ENCODE results near the gene MYL4. TPM values are rescaled to one million over a fixed set of nuclear protein-coding genes. Genes with fewer than 3 reads are reported as not detected.
"Not testable (repeated sequence)": the region's sequence is repeated elsewhere in the genome, so short reads cannot be mapped to it uniquely, and the experiment has no call there.

MYL4 gene
- total RNA-seq, 1 donor from 2014 or later: 0.86 TPM

GRCh38 chr17:47267354-47267828 is 58.2 kb downstream of the MYL4 start:
- DNase-seq (ENCODE audit: low spot score, unreplicated experiment): no peak
- H3K36me3 Mint-ChIP-seq (ENCODE audit: insufficient read depth): peaks cover 2% of the 10 kb centered on the region
- no peak for TF ChIP-seq CTCF (IDR thresholded peaks at IDR 0.05; ENCODE audit: unreplicated experiment)
- no peaks in the 10 kb centered on the region for H3K4me1 Mint-ChIP-seq (ENCODE audit: low read depth)
- H3K4me3 Mint-ChIP-seq (ENCODE audit: low read depth): no peak overlapping the region
- H3K27me3 Mint-ChIP-seq: no peaks in the 10 kb centered on the region
- H3K9me3 Mint-ChIP-seq (ENCODE audit: low read depth): peaks cover 5% of the 10 kb centered on the region
- H3K27ac Mint-ChIP-seq: no peak overlapping the region

GRCh38 chr17:47268964-47269363 is 59.8 kb downstream of the MYL4 start:
- not testable (repeated sequence) for H3K4me1 Mint-ChIP-seq (ENCODE audit: low read depth)

DNA sequence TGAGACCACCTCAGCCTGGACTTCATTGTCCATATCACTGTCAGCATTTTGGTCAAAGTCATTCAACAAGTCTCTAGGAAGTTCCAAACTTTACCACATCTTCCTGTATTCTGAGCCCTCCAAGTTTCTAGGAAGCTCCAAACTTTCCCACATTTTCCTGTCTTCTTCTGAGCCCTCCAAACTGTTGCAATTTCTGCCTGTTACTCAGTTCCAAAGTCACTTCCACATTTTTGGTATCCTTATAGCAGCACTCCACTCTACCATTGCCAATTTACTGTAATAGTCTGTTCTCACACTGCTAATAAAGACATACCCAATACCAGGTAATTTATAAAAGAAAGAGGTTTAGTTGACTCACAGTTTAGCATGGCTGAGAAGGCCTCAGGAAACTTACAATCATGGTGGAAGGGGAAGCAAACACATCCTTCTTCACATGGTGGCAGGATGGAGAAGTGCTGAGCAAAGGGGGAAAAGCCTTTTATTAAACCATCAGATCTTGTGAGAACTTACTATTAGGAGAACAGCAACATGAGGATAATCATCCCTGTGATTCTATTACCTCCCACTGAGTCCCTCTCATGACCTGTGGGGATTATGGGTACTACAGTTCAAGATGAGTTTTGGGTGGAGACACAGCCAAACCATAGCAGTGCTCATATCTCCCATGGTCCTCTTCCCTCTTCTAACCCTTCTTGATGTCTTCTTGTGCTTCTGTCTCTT is 60.6 kb downstream of the MYL4 start:
- H3K9me3 Mint-ChIP-seq (ENCODE audit: low read depth); H3K27ac Mint-ChIP-seq; H3K4me3 Mint-ChIP-seq (ENCODE audit: low read depth); H3K4me1 Mint-ChIP-seq (ENCODE audit: low read depth); DNase-seq (ENCODE audit: low spot score, unreplicated experiment); H3K36me3 Mint-ChIP-seq (ENCODE audit: insufficient read depth); H3K27me3 Mint-ChIP-seq: not testable (repeated sequence)

More at GRCh38 chr17:47268964-47269363, 59.8 kb downstream of the MYL4 start:
- H3K27ac Mint-ChIP-seq; H3K36me3 Mint-ChIP-seq (ENCODE audit: insufficient read depth); DNase-seq (ENCODE audit: low spot score, unreplicated experiment); H3K27me3 Mint-ChIP-seq; H3K4me3 Mint-ChIP-seq (ENCODE audit: low read depth); H3K9me3 Mint-ChIP-seq (ENCODE audit: low read depth): not testable (repeated sequence)

DNA sequence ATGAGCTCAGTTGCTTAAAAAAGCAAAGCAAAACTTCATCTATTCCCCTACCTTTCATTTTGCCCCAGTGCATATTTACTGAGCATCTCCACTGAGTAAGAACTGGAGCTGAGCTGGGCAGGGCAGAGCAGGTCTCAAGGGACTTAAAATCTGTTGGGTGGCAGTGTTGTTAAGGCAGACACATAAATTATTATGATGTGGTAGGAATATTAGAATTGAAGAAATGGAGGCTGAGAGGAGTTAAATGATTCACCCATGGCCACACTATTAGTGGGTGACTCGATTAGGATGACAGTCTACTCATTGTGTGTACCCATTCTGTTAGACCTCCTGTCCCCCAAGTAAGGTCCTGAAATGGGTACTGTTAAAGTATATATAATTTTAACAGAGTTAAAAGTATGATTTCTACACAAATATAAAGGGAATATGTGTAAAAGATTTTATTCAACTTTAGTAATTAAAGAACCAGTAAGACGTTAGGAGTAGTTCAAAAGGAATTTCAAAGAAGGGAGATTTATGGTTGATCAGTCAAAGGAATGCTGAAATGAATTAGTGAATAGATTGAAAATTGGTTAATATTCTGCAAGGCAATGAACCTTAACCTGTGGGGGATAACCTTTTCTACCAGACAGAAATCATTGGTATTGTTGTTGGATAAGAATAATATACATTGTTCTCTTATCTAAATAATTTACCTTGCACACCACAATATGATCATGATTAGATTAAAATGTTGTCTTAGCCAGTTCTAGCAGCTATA is 62.0 kb downstream of the MYL4 start:
- H3K27me3 Mint-ChIP-seq: peaks cover 6% of the 10 kb centered on the region
- H3K36me3 Mint-ChIP-seq (ENCODE audit: insufficient read depth): peaks cover 2% of the 10 kb centered on the region
- peaks cover 5% of the 10 kb centered on the region for H3K9me3 Mint-ChIP-seq (ENCODE audit: low read depth)
- no peak for TF ChIP-seq CTCF (IDR thresholded peaks at IDR 0.05; ENCODE audit: unreplicated experiment)
- no peak for DNase-seq (ENCODE audit: low spot score, unreplicated experiment)
- peaks cover 7% of the 10 kb centered on the region for H3K4me1 Mint-ChIP-seq (ENCODE audit: low read depth)
- no peak overlapping the region for H3K27ac Mint-ChIP-seq
- no peak overlapping the region for H3K4me3 Mint-ChIP-seq (ENCODE audit: low read depth)

- peaks cover 14% of the 10 kb centered on the region for H3K4me1 Mint-ChIP-seq (ENCODE audit: low read depth)
- no peak overlapping the region for H3K4me3 Mint-ChIP-seq (ENCODE audit: low read depth)
- TF ChIP-seq CTCF (IDR thresholded peaks at IDR 0.05; ENCODE audit: unreplicated experiment): no peak
- H3K27me3 Mint-ChIP-seq: peaks cover 6% of the 10 kb centered on the region
- H3K36me3 Mint-ChIP-seq (ENCODE audit: insufficient read depth): peaks cover 2% of the 10 kb centered on the region
- H3K9me3 Mint-ChIP-seq (ENCODE audit: low read depth): peaks cover 5% of the 10 kb centered on the region
- DNase-seq (ENCODE audit: low spot score, unreplicated experiment): no peak
- H3K27ac Mint-ChIP-seq: no peak overlapping the region
Observed at GRCh38 chr17:47272491-47272890, 63.3 kb downstream of the MYL4 start.

- no peak overlapping the region for H3K4me3 Mint-ChIP-seq (ENCODE audit: low read depth)
- no peak for TF ChIP-seq CTCF (IDR thresholded peaks at IDR 0.05; ENCODE audit: unreplicated experiment)
- H3K4me1 Mint-ChIP-seq (ENCODE audit: low read depth): peaks cover 14% of the 10 kb centered on the region
- no peak for DNase-seq (ENCODE audit: low spot score, unreplicated experiment)
- peaks cover 5% of the 10 kb centered on the region for H3K9me3 Mint-ChIP-seq (ENCODE audit: low read depth)
- no peak overlapping the region for H3K27ac Mint-ChIP-seq
- H3K27me3 Mint-ChIP-seq: peaks cover 6% of the 10 kb centered on the region
- H3K36me3 Mint-ChIP-seq (ENCODE audit: insufficient read depth): peaks cover 2% of the 10 kb centered on the region
Observed at GRCh38 chr17:47273245-47273644, 64.1 kb downstream of the MYL4 start.

Other genes with a start within 250 kb of the MYL4 start
- not detected in 2 replicates for gene RPRML, start 230.1 kb upstream of the MYL4 start, total RNA-seq
- 79.1 and 87.4 TPM in 2 replicates for gene CDC27, start 20.1 kb upstream of the MYL4 start, total RNA-seq
- gene ITGB3, start 44.5 kb downstream of the MYL4 start, total RNA-seq: not detected in 2 replicates
- gene EFCAB13, start 114.6 kb downstream of the MYL4 start, total RNA-seq: 5.2 and 5.8 TPM in 2 replicates